PC-3 (cell line): ENCODE data around the gene ZNF292. TPM values are rescaled to one million over a fixed set of nuclear protein-coding genes. Genes with fewer than 3 reads are reported as not detected.
"Not testable (repeated sequence)": the region's sequence is repeated elsewhere in the genome, so short reads cannot be mapped to it uniquely, and the experiment has no call there.

Source experiments
- ATAC-seq: fragments of 200-7000 bp; cut with Tn5 transposase; 2 replicates; pipeline ENCODE4 v1.9.1; 2020; ENCODE audit warnings: mild to moderate bottlenecking, moderate library complexity
- BruUV-seq: library from RNA; stranded (reverse); fragments of 400-500 nt; replicated peaks from 2 replicates; lab custom pipeline; 2021; lab: Mats Ljungman, UMichigan
- CTCF ChIA-PET: fragments of 300-600 bp; sonication (Branson Sonifier 250); formaldehyde crosslinking; loops from one replicate; lab custom pipeline; 2022; ENCODE audit warnings: antibody characterized with exemption; lab: Charles Lee
- POLR2A ChIA-PET: fragments of 300-600 bp; sonication (Branson Sonifier 250); formaldehyde crosslinking; loops from one replicate; lab custom pipeline; 2022; ENCODE audit warnings: antibody characterized with exemption; ENCODE audit not compliant: unreplicated experiment; lab: Charles Lee
- DNase-seq: peaks from one replicate; pipeline ENCODE4 v3.0.0-alpha.2; 2015
- H2AFZ ChIP-seq: fragments of 300-600 bp; sonication (generic); 2 replicates; pipeline ENCODE4 v1.6.0; 2016; ENCODE audit warnings: antibody characterized with exemption, low read length
- H3F3A ChIP-seq: fragments of 300-600 bp; sonication (generic); one replicate; pipeline ENCODE4 v1.6.0; 2017; ENCODE audit warnings: antibody characterized with exemption, low read length, control low read depth, mild to moderate bottlenecking; ENCODE audit not compliant: unreplicated experiment
- H3K27ac ChIP-seq: fragments of 300-600 bp; sonication (generic); 2 replicates; pipeline ENCODE4 v1.5.1; 2016; ENCODE audit warnings: mild to moderate bottlenecking, low read length
- H3K27me3 ChIP-seq: fragments of 300-600 bp; sonication (generic); 2 replicates; pipeline ENCODE4 v1.6.1; 2016; ENCODE audit warnings: low read length, mixed read lengths
- H3K36me3 ChIP-seq: fragments of 300-600 bp; sonication (generic); 2 replicates; pipeline ENCODE4 v1.6.1; 2016; ENCODE audit warnings: low read depth, mixed run types, low read length, mixed read lengths
- H3K4me1 ChIP-seq: fragments of 300-600 bp; sonication (generic); 2 replicates; pipeline ENCODE4 v1.5.1; 2016; ENCODE audit warnings: low read length; ENCODE audit not compliant: insufficient read depth
- H3K4me2 ChIP-seq: fragments of 300-600 bp; sonication (generic); 2 replicates; pipeline ENCODE4 v1.6.0; 2016; ENCODE audit warnings: low read length
- H3K4me3 ChIP-seq: fragments of 300-600 bp; sonication (generic); 2 replicates; pipeline ENCODE4 v1.5.1; 2016; ENCODE audit warnings: mild to moderate bottlenecking, low read length, mixed read lengths
- H3K79me2 ChIP-seq: fragments of 300-600 bp; sonication (generic); 2 replicates; pipeline ENCODE4 v1.6.1; 2017; ENCODE audit warnings: low read length, mixed read lengths
- H3K9ac ChIP-seq: fragments of 300-600 bp; sonication (generic); 2 replicates; pipeline ENCODE4 v1.6.0; 2016; ENCODE audit warnings: mild to moderate bottlenecking, low read length
- H3K9me2 ChIP-seq: fragments of 300-600 bp; sonication (generic); replicated peaks from 2 replicates; pipeline ENCODE4 v1.6.1; 2016; ENCODE audit warnings: mixed run types, low read length, mixed read lengths
- H3K9me3 ChIP-seq: fragments of 300-600 bp; sonication (generic); 2 replicates; pipeline ENCODE4 v1.6.1; 2016; ENCODE audit warnings: low read length, mixed read lengths
- H4K20me1 ChIP-seq: fragments of 300-600 bp; sonication (generic); 2 replicates; pipeline ENCODE4 v1.6.1; 2016; ENCODE audit warnings: low read length, mixed read lengths
- CTCF ChIP-seq: fragments of 300-600 bp; sonication (generic); conservative IDR thresholded peaks from 2 replicates; pipeline ENCODE4 v1.5.1; 2017; ENCODE audit warnings: antibody characterized with exemption, low read depth, mild to moderate bottlenecking, low read length
- EZH2 ChIP-seq: fragments of 300-600 bp; sonication (generic); IDR thresholded peaks from one replicate; pipeline ENCODE4 v1.6.1; 2017; ENCODE audit warnings: antibody characterized with exemption, mild to moderate bottlenecking, low read length; ENCODE audit not compliant: unreplicated experiment
- EZH2phosphoT487 ChIP-seq: fragments of 300-600 bp; sonication (generic); IDR thresholded peaks from 2 replicates; pipeline ENCODE4 v1.6.1; 2018; ENCODE audit warnings: mild to moderate bottlenecking, antibody characterized with exemption, low read length, borderline replicate concordance
- intact Hi-C: fragments of 100-400 bp; cut with micrococcal nuclease; formaldehyde crosslinking; loops from 2 replicates; pipeline ENCODE4 v1.9.0; 2023
- total RNA-seq: library from RNA; depleted of rRNA; stranded (reverse); fragments of >200 nt; gene quantifications from 2 replicates; pipeline ENCODE4 v1.2.3, GENCODE V29; 2014

Gene ZNF292
- total RNA-seq, 1 experiment from 2014 or later: 8.9 TPM

GRCh38 chr6:87297119-87297518 is 141.8 kb downstream of the ZNF292 start:
- ChIA-PET POLR2A (no interaction called here), CTCF (no interaction called here)
- TF ChIP-seq CTCF (no peak), EZH2phosphoT487 (no peak), EZH2 (no peak)

GRCh38 chr6:87301277-87301676 is 145.9 kb downstream of the ZNF292 start:
- H3K9me2 ChIP-seq, H3K9me3 ChIP-seq, CTCF ChIA-PET, H3K27ac ChIP-seq, H3F3A ChIP-seq, H3K36me3 ChIP-seq, intact Hi-C loops, H3K4me3 ChIP-seq, ATAC-seq, DNase-seq, POLR2A ChIA-PET, H3K4me2 ChIP-seq, H4K20me1 ChIP-seq, H3K9ac ChIP-seq, H2AFZ ChIP-seq, H3K79me2 ChIP-seq, BruUV-seq, H3K4me1 ChIP-seq: not testable (repeated sequence)
- peaks cover 20% of the 10 kb centered on the region; the same call in 1 of the 2 replicates for H3K27me3 ChIP-seq

More at GRCh38 chr6:87297119-87297518, 141.8 kb downstream of the ZNF292 start:
- intact Hi-C loops: no loop called here
- H3K27me3 ChIP-seq: peaks cover 20% of the 10 kb centered on the region; the same call in 1 of the 2 replicates
- H3K27ac ChIP-seq: no peak overlapping the region
- ATAC-seq (no peak), DNase-seq (no peak)
- H3K9me2 ChIP-seq: no peaks in the 10 kb centered on the region
- H4K20me1 ChIP-seq: no peaks in the 10 kb centered on the region
- no peak overlapping the region for H3K4me3 ChIP-seq
- H3K4me1 ChIP-seq: no peaks in the 10 kb centered on the region
- no peak overlapping the region for H3K4me2 ChIP-seq
- H3F3A ChIP-seq: no peaks in the 10 kb centered on the region
- no peak overlapping the region for H3K9ac ChIP-seq
- H3K9me3 ChIP-seq: no peaks in the 10 kb centered on the region
- H2AFZ ChIP-seq: no peak overlapping the region
- no peaks in the 10 kb centered on the region for H3K36me3 ChIP-seq
- no peaks in the 10 kb centered on the region for H3K79me2 ChIP-seq
- BruUV-seq: no TSS peak

GRCh38 chr6:87308970-87309369 is 153.6 kb downstream of the ZNF292 start:
- TF ChIP-seq EZH2: no peak
- no peak for TF ChIP-seq CTCF
- no peak for TF ChIP-seq EZH2phosphoT487
- H3K4me2 ChIP-seq: no peak overlapping the region
- no peaks in the 10 kb centered on the region for H4K20me1 ChIP-seq
- no peaks in the 10 kb centered on the region for H3F3A ChIP-seq
- BruUV-seq: no TSS peak
- H3K27me3 ChIP-seq: peaks cover 24% of the 10 kb centered on the region
- intact Hi-C loops: no loop called here
- no peak overlapping the region for H2AFZ ChIP-seq
- H3K79me2 ChIP-seq: no peaks in the 10 kb centered on the region
- ChIA-PET POLR2A (no interaction called here), CTCF (no interaction called here)
- H3K9ac ChIP-seq: no peak overlapping the region
- no peaks in the 10 kb centered on the region for H3K9me3 ChIP-seq
- H3K4me1 ChIP-seq: no peaks in the 10 kb centered on the region
- H3K9me2 ChIP-seq: no peaks in the 10 kb centered on the region
- H3K36me3 ChIP-seq: no peaks in the 10 kb centered on the region
- H3K27ac ChIP-seq: no peak overlapping the region
- H3K4me3 ChIP-seq: no peak overlapping the region
- ATAC-seq: peak; percentile 24; the same call in 1 of the 2 replicates
- DNase-seq: peak; percentile 45
